Cerebellar nuclear complex (tissue), 1 donor: ENCODE results near the gene SOX6.
"Not testable (repeated sequence)": the region's sequence is repeated elsewhere in the genome, so short reads cannot be mapped to it uniquely, and the experiment has no call there.

ENCODE experiments used
- DNase-seq, 2 experiments: peaks; one replicate each; lab custom pipeline; 2025; lab: John Stamatoyannopoulos, UW

Gene SOX6

DNA sequence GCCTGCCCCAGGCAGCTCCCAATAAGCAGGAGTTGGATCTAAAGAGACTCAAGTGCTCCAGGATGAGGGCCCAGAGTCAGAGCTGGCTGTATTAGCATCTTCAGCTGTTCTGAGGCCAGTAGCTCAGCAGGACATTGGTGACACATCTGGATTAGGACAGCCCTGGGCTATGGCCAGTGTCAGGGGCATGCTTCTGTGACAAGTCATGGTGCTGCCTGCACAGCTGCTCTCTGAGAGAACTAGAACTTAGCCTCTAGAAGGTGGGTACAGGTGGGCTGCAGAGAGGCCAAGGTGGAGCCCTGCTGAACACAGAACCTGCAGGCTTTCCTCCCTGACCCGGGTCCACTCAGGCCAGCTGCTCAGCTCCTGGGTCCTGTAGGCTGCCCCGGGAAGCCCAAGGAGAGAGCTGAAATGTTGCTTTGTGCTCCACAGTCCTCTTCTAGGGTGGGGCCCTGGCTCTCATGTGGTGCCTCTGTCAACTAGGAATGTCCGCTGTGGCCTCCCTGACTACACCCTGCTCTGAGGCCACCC is 426.9 kb downstream of the SOX6 start:
- no peak for DNase-seq

DNA sequence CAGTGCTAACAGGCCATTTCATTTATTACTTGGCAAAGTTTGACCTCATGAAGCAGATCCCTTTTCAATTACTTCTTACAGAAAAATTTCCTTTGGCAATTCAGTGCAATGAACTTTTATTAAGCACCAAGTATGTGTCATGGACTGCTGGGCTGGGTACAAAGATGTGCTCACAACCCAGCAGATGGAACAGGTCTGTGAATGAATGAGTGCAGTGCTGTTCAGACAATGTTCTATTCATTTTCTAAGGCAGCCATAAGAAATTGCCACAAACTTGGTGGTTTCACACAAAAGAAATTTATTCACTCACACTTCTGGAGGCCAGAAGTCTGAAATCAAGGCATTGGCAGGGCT is 428.5 kb downstream of the SOX6 start:
- no peak for DNase-seq

DNA sequence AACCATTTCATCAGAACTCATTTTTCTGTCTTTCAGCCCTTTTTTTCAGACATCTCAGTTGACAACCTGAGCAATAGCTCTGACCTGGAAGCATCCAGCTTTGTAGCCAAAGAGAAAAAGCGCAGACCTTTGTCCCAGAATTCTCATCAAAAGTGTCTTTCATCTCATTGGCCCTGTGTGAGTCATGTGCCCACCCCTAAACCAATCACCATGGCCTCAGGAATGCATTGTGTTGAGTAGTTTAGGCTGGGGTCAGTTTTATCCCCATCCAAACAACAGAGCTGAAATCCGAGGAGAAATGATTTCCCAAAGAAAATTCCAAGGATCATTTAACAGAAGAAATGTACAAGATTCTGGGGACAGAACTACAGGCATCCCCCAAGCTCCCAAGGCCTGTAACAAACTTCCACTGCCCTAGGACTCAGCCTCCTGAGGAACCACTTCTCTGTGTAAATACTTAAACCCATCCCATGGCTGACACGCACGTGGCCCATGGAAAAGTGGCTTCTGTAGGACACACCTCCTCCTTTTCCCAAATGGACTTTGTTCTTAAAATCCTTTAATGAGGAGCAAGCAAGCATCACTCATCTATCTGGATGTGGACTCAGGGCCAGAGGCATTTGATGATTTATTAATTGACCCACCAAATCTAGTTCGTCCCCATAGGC is 429.0 kb downstream of the SOX6 start:
- DNase-seq = no peak

DNA sequence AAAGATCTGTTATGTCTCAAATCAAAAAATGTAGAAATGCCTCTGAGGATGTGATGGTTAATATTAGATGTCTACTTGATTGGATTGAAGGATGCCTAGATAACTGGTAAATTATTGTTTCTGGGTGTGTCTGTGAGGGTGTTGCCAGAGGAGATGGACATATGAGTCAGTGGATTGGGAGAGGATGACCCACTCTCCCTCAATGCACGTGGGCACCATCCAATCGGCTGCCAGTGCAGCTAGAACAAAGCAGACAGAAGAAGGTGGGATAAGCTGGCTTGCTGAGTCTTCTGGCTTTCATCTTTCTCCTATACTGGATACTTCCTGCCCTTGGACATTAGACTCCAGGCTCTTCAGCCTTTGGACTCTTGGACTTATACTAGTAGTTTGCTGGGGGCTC is 430.3 kb downstream of the SOX6 start:
- no peak for DNase-seq

DNA sequence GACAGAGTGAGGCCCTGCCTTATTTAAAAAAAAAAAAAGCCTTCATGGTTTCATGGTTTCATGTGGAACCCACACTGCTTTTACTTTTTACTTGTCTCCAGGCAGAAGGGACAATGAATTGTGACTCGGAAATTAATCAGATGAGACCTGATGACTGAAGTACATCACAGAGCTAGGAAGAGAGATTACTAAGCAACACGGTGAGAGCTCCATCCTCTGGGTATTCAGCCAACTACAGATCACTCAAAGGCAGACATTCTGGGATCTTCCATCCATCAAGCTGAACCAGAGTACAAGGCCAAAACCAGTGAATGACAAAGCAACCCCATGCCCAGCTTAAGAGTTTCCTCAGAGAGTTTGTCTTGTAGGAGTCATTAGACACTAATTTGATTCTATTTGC is 433.2 kb downstream of the SOX6 start:
- DNase-seq = no peak

DNA sequence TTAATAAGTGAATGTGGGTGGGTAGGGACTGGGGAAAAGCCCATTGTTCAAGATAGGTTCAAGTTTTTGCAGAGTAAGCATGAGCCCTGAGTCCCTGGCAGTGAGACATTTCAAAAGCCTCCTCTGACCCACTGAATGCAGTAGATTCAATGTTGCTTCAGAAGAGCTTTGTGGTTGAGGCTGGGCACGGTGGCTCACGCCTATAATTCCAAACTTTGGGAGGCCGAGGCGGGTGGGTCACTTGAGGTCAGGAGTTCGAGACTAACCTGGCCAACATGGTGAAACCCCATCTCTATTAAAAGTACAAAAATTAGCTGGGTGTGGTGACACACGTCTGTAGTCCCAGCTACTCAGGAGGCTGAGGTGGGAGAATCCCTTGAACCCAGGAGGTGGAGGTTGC is 433.6 kb downstream of the SOX6 start:
- not testable (repeated sequence) for DNase-seq

DNA sequence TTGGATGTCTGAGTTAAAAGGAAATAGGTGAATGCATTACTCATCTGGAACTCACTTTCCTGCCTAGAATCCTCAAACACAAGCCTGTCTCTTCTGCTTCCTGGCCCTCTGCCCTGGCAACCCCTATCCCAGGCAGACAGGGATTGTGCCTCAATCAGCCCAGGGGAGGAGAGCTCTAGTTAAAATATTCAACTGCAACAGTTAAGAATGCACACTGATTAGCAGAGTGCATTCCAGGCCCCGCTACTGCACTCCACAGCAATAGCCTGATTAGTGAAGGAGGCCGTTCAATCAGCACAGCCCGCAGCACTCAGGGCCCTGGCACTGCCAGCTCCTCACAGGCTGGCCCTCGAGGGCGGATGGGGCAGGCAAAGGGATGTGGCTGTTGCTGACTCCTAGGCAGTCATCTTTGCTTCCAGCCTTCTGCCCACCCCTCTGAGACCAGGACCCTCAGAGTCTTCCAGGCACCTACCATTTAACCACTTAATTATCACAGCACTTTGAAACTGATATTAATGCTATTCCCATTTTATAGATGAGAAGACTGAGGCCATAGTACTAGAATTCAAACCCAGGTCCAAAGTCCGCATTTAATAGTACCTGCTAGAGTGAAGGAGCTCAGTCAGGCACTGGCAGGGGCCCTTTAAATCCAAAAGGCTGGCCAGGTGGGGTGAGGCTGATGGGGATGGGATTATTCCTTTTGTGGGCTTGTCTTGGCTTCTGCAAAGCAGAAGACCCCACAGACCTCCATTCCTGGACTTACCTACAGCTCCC is 435.3 kb downstream of the SOX6 start:
- DNase-seq = no peak

DNA sequence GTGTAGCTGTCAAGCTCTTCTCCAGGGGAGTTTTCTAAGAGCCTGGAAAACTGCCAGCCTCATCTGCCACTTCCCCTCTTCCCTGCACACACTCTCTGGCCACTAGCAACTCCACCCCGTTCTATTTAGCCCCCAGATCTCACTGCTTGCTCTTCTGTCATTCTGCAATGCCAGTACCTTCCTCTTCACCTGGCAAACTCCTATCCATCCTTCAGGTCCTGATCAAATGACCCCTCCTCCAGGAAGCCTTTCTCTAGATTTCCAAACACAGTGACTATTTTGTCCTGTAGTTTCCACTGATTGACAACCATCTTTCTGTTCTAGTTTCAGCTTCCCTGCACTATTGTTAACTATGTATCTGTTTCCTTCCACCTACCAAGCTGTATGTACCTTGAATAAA is 437.7 kb downstream of the SOX6 start:
- no peak for DNase-seq

DNA sequence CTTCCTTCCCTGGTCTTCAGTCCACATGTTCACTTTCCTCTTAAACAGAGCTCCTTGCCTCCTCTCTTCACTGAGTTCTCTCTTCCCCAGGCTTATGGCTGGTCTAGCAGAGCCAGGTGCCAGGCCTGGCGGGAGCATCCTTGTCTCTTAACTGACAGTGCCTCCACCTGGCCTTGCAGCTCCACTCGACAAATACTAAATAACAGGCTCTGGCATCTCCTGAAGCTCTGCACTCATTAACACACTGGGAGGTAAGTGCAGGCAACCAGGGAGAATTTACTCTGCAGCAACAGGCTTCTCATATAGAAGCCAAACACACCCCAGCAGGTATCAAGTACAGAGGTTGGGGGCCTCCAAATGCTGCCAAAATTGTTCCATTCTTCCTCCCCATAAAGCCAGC is 438.1 kb downstream of the SOX6 start:
- DNase-seq = no peak
